Panc1 (cell line): ENCODE results near the gene MYO3B. TPM values are rescaled to one million over a fixed set of nuclear protein-coding genes. Genes with fewer than 3 reads are reported as not detected.

ENCODE experiments used
- ATAC-seq: fragments of 200-7000 bp; cut with Tn5 transposase; 2 replicates; pipeline ENCODE4 v1.9.1; 2020; ENCODE audit warnings: mild to moderate bottlenecking, moderate library complexity
- BruUV-seq: library from RNA; stranded (reverse); fragments of 400-500 nt; replicated peaks from 2 replicates; lab custom pipeline; 2021; lab: Mats Ljungman, UMichigan
- CTCF ChIA-PET: fragments of 300-600 bp; sonication (Branson Sonifier 250); formaldehyde crosslinking; loops from one replicate; lab custom pipeline; 2022; ENCODE audit warnings: antibody characterized with exemption; lab: Charles Lee
- POLR2A ChIA-PET: fragments of 300-600 bp; sonication (Branson Sonifier 250); formaldehyde crosslinking; loops from one replicate; lab custom pipeline; 2022; ENCODE audit warnings: antibody characterized with exemption; lab: Charles Lee
- DNase-seq: peaks from one replicate; pipeline ENCODE4 v3.0.0-alpha.2; 2010; ENCODE audit warnings: low read depth, low spot score
- H3K27ac ChIP-seq: 2 replicates; pipeline ENCODE4 v1.5.1; 2011; ENCODE audit warnings: mild to moderate bottlenecking, low read length, inconsistent platforms
- H3K27me3 ChIP-seq: fragments of 200-500 bp; sonication (Bioruptor generic); 2 replicates; pipeline ENCODE4 v1.6.0; 2014; ENCODE audit warnings: low read length, inconsistent platforms; ENCODE audit not compliant: control insufficient read depth, insufficient read depth
- H3K36me3 ChIP-seq: fragments of 200-500 bp; sonication (Bioruptor generic); 2 replicates; pipeline ENCODE4 v1.5.1; 2014; ENCODE audit warnings: inconsistent platforms, mild to moderate bottlenecking, low read length, moderate library complexity; ENCODE audit not compliant: control insufficient read depth, insufficient read depth
- H3K4me1 ChIP-seq: 2 replicates; pipeline ENCODE4 v1.5.1; 2011; ENCODE audit warnings: inconsistent platforms, mild to moderate bottlenecking, low read length, moderate library complexity; ENCODE audit not compliant: control insufficient read depth, insufficient read depth
- H3K4me3 ChIP-seq, 2 experiments: 2 replicates each; pipeline ENCODE4 v1.5.1; 2011 to 2012; ENCODE audit warnings: low read depth in 2 of 2, low read length in 2 of 2, mild to moderate bottlenecking in 2 of 2, inconsistent platforms in 1 of 2, moderate library complexity in 1 of 2
- H3K9me3 ChIP-seq: fragments of 200-500 bp; sonication (Bioruptor generic); 2 replicates; pipeline ENCODE4 v1.5.1; 2014; ENCODE audit warnings: low read depth, mild to moderate bottlenecking, inconsistent platforms, low read length, moderate library complexity; ENCODE audit not compliant: control insufficient read depth, insufficient read depth
- CTCF ChIP-seq: fragments of 450-650 bp; IDR thresholded peaks from 2 replicates; pipeline ENCODE4 v1.5.1; 2017; ENCODE audit warnings: mild to moderate bottlenecking
- POLR2AphosphoS5 ChIP-seq: IDR thresholded peaks from 2 replicates; pipeline ENCODE4 v1.6.1; 2012; ENCODE audit warnings: mild to moderate bottlenecking, low read depth, low read length, moderate library complexity
- SIN3A ChIP-seq: IDR thresholded peaks from 2 replicates; pipeline ENCODE4 v1.6.1; 2012; ENCODE audit warnings: low read depth, mild to moderate bottlenecking, low read length, moderate library complexity, borderline replicate concordance; ENCODE audit not compliant: insufficient read depth
- TCF7L2 ChIP-seq: IDR thresholded peaks from 2 replicates; pipeline ENCODE4 v1.6.1; 2011; ENCODE audit warnings: mild to moderate bottlenecking, low read depth, low read length, inconsistent platforms
- in situ Hi-C: cut with HindIII; loops from 2 replicates; pipeline ENCODE4 v1.10.0; 2016; ENCODE audit warnings: low sequenced_read_pairs, low pct_unique_long_range_greater_than_20kb
- intact Hi-C: fragments of 100-400 bp; cut with micrococcal nuclease; formaldehyde crosslinking; loops from one replicate; pipeline ENCODE4 v1.10.0; 2022; ENCODE audit not compliant: unreplicated experiment
- total RNA-seq: library from RNA; stranded (reverse); gene quantifications from one replicate; pipeline ENCODE4 v1.2.1, GENCODE V29; 2021; ENCODE audit not compliant: unreplicated experiment
- TF ChIP-seq, protein P1 (sequence below), 2 experiments: IDR thresholded peaks; 2 replicates each; pipeline ENCODE4 v1.6.1; 2011 to 2012; ENCODE audit warnings: low read depth in 2 of 2, control low read depth in 1 of 2, low read length in 1 of 2, mild to moderate bottlenecking in 1 of 2, moderate library complexity in 1 of 2; ENCODE audit not compliant: insufficient read depth in 1 of 2

MYO3B gene
- total RNA-seq, 1 experiment from 2014 or later: 0.05 TPM

GRCh38 chr2:170145191-170145590 lies 32.8 kb upstream of the MYO3B start:
- intact Hi-C loops (no loop called here), in situ Hi-C loops (no loop called here)
- ATAC-seq (no peak), DNase-seq (no peak)
- no TSS peak for BruUV-seq
- ChIA-PET CTCF (no interaction called here), POLR2A (no interaction called here)
- no peak for TF ChIP-seq SIN3A
- no peak for TF ChIP-seq TCF7L2
- TF ChIP-seq POLR2AphosphoS5: no peak
- TF ChIP-seq CTCF: no peak
- TF ChIP-seq, protein P1, sequence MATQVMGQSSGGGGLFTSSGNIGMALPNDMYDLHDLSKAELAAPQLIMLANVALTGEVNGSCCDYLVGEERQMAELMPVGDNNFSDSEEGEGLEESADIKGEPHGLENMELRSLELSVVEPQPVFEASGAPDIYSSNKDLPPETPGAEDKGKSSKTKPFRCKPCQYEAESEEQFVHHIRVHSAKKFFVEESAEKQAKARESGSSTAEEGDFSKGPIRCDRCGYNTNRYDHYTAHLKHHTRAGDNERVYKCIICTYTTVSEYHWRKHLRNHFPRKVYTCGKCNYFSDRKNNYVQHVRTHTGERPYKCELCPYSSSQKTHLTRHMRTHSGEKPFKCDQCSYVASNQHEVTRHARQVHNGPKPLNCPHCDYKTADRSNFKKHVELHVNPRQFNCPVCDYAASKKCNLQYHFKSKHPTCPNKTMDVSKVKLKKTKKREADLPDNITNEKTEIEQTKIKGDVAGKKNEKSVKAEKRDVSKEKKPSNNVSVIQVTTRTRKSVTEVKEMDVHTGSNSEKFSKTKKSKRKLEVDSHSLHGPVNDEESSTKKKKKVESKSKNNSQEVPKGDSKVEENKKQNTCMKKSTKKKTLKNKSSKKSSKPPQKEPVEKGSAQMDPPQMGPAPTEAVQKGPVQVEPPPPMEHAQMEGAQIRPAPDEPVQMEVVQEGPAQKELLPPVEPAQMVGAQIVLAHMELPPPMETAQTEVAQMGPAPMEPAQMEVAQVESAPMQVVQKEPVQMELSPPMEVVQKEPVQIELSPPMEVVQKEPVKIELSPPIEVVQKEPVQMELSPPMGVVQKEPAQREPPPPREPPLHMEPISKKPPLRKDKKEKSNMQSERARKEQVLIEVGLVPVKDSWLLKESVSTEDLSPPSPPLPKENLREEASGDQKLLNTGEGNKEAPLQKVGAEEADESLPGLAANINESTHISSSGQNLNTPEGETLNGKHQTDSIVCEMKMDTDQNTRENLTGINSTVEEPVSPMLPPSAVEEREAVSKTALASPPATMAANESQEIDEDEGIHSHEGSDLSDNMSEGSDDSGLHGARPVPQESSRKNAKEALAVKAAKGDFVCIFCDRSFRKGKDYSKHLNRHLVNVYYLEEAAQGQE (IDR thresholded peaks at IDR 0.05; ENCODE audit: insufficient read depth in 1 of 2, low read depth in 2 of 2, low read length in 1 of 2): no peak
- Histone ChIP-seq H3K27me3 (no peaks in the 10 kb centered on the region), H3K36me3 (no peaks in the 10 kb centered on the region), H3K4me1 (no peaks in the 10 kb centered on the region), H3K4me3 (no peak overlapping the region), H3K27ac (no peak overlapping the region), H3K9me3 (no peaks in the 10 kb centered on the region)

DNA sequence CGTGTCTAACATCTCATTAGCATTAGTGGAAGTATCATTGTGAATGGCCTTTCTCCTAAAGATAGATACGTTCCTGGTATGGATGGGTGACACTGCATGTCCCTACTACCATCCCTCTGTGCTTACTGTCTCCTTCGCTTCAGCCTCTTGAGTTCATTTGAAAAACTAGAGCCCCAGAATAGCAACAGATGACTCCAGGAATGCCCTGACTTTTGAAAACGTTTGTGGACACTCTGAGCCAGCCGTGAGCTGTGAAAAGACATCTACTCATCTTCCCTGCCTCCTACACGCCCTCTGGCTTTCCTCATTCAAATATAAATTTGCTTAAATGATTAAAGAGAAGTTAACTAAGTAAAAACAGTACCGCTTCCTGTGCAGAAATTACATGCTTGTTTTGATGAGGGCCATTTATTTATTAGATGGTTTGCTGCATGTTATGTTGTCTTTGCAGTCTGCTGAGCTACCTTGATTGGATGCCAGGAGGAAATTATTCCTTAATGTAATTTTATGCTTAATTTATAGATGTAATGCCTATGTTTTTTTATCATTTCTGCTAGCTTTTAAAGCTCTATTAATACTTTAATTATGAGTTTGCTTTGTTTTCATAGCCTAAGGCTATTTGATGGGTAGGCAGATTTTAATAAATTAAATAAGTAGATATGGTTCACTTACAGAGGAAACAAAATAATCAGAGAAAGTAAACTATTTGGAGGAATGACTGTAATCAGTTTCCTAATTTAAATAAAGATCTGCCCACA lies 32.1 kb upstream of the MYO3B start:
- Histone ChIP-seq H3K36me3 (no peaks in the 10 kb centered on the region), H3K27me3 (no peaks in the 10 kb centered on the region), H3K27ac (no peak overlapping the region), H3K9me3 (no peaks in the 10 kb centered on the region), H3K4me1 (no peaks in the 10 kb centered on the region), H3K4me3 (no peak overlapping the region)
- in situ Hi-C loops (no loop called here), intact Hi-C loops (no loop called here)
- ChIA-PET POLR2A (no interaction called here), CTCF (no interaction called here)
- no peak for TF ChIP-seq CTCF
- TF ChIP-seq TCF7L2: no peak
- no peak for TF ChIP-seq POLR2AphosphoS5
- TF ChIP-seq, protein P1 (IDR thresholded peaks at IDR 0.05; ENCODE audit: insufficient read depth in 1 of 2, low read depth in 2 of 2, low read length in 1 of 2): no peak
- no peak for TF ChIP-seq SIN3A
- DNase-seq: no peak
- BruUV-seq: no TSS peak
- no peak for ATAC-seq
